ENCODE measurements around the gene ZNF606. TPM values are rescaled to one million over a fixed set of nuclear protein-coding genes. Genes with fewer than 3 reads are reported as not detected.

The ZNF606 gene
- total and polyA plus RNA-seq, 2 donors (not counting 3 experiments of a cell fraction or from before 2014, with no cell fraction given), result 4.6 to 10.8 TPM

DNA sequence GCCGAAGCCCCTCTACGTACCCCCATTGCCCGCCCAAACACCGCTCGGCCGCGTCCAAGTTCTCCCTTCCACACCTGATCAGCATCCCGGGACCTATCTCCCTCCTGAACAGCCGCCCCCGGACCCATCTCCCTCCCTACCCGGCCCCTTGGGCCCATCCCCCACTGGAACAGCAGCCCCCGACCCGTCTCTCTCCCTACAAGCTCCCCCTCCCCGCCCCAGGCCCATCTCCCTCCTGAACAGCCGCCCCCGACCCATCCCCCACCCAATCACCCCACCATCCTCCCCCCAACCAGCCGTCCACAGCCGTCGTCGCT is 31.8 kb upstream of the ZNF606 start:
- Histone ChIP-seq H3K79me2 (ENCODE audit: control insufficient read depth, insufficient read depth, low read length) (no peaks in the 10 kb centered on the region), H3K36me3 (ENCODE audit: control insufficient read depth in 2 of 2, extremely low read depth in 1 of 2, insufficient read depth in 2 of 2, low read length in 2 of 2) (no peaks in the 10 kb centered on the region), H2AFZ (ENCODE audit: low read depth, low read length) (no peak overlapping the region), H3K9ac (replicated peaks; ENCODE audit: extremely low read depth, insufficient read depth, low read length) (no peak overlapping the region), H3K4me1 (ENCODE audit: control insufficient read depth, extremely low read depth, insufficient read depth, low read length) (no peaks in the 10 kb centered on the region), H3K4me2 (ENCODE audit: insufficient read depth, low read length) (no peak overlapping the region), H3K9me1 (replicated peaks; ENCODE audit: control insufficient read depth, extremely low read depth, insufficient read depth, low read length) (no peaks in the 10 kb centered on the region), H3K27ac (ENCODE audit: insufficient read depth, low read depth, low read length) (no peak overlapping the region), H3K27me3 (ENCODE audit: control insufficient read depth in 2 of 2, insufficient read depth in 2 of 2, low read length in 2 of 2) (no peaks in the 10 kb centered on the region), H4K20me1 (replicated peaks; ENCODE audit: control insufficient read depth, extremely low read depth, insufficient read depth, low read length) (no peaks in the 10 kb centered on the region), H3K4me3 (replicated peaks in 1 of 3; ENCODE audit: insufficient read depth in 1 of 3, low read depth in 1 of 3, low read length in 3 of 3) (no peak overlapping the region), H3K9me3 (replicated peaks; ENCODE audit: control insufficient read depth, insufficient read depth, low read length) (peaks cover under 1% of the 10 kb centered on the region)
- intact Hi-C loops (cut with micrococcal nuclease), result no loop called here
- POLR2A ChIA-PET, result no interaction called here
- TF ChIP-seq JUN (IDR thresholded peaks at IDR 0.05; ENCODE audit: borderline replicate concordance, insufficient read depth, insufficient read length, low read depth), result no peak
- TF ChIP-seq MAX (IDR thresholded peaks at IDR 0.05; ENCODE audit: insufficient read depth, insufficient read length), result no peak
- dilution Hi-C loops (cut with MboI; ENCODE audit: extremely low pct_ligation_motif_present, low sequenced_read_pairs), result no loop called here
- FAIRE-seq, result no peak
- DNase-seq (ENCODE audit: low read depth, low spot score), result no peak
- CTCF ChIA-PET, result no interaction called here
- no TSS peak for BruUV-seq (replicated peaks)

- Histone ChIP-seq H3K4me3 (replicated peaks in 1 of 3; ENCODE audit: insufficient read depth in 1 of 3, low read depth in 1 of 3, low read length in 3 of 3) (no peak within 1 kb of the TSS), H3K27ac (ENCODE audit: insufficient read depth, low read depth, low read length) (no peak within 1 kb of the TSS), H3K9me1 (replicated peaks; ENCODE audit: control insufficient read depth, extremely low read depth, insufficient read depth, low read length) (no peaks in the 10 kb centered on the region), H2AFZ (ENCODE audit: low read depth, low read length) (no peak within 1 kb of the TSS), H3K4me2 (ENCODE audit: insufficient read depth, low read length) (no peak within 1 kb of the TSS), H3K36me3 (ENCODE audit: control insufficient read depth in 2 of 2, extremely low read depth in 1 of 2, insufficient read depth in 2 of 2, low read length in 2 of 2) (no peaks in the 10 kb centered on the region), H3K27me3 (ENCODE audit: control insufficient read depth in 2 of 2, insufficient read depth in 2 of 2, low read length in 2 of 2) (no peaks in the 10 kb centered on the region), H3K4me1 (ENCODE audit: control insufficient read depth, extremely low read depth, insufficient read depth, low read length) (no peaks in the 10 kb centered on the region), H3K9ac (replicated peaks; ENCODE audit: extremely low read depth, insufficient read depth, low read length) (no peak within 1 kb of the TSS), H3K79me2 (ENCODE audit: control insufficient read depth, insufficient read depth, low read length) (no peaks in the 10 kb centered on the region), H4K20me1 (replicated peaks; ENCODE audit: control insufficient read depth, extremely low read depth, insufficient read depth, low read length) (no peaks in the 10 kb centered on the region), H3K9me3 (replicated peaks; ENCODE audit: control insufficient read depth, insufficient read depth, low read length) (peaks cover 2% of the 10 kb centered on the region)
- ChIA-PET POLR2A (no interaction called here), CTCF (no interaction called here)
- no TSS peak for BruUV-seq (replicated peaks)
- DNase-seq (ENCODE audit: low read depth, low spot score), result peak; percentile 15
- FAIRE-seq, result no peak
- intact Hi-C loops (cut with micrococcal nuclease), result no loop called here
- no peak for TF ChIP-seq MYC (IDR thresholded peaks at IDR 0.05; ENCODE audit: low read depth, low read length)
- no peak for TF ChIP-seq MAX (IDR thresholded peaks at IDR 0.05; ENCODE audit: insufficient read depth, insufficient read length)
- no peak for TF ChIP-seq POLR2AphosphoS5 (IDR thresholded peaks at IDR 0.05; ENCODE audit: insufficient read depth, low read depth, low read length)
- dilution Hi-C loops (cut with MboI; ENCODE audit: extremely low pct_ligation_motif_present, low sequenced_read_pairs), result no loop called here
Measured at GRCh38 chr19:58033741-58034476, 31.3 kb upstream of the ZNF606 start, which contains the start of gene ZSCAN1. TSS of gene ZSCAN1 (plus strand) at chr19:58034025. CDS start at chr19:58037837, 3,812 bp downstream.
